NCI-H1048 (cell line): Measurements from ENCODE around the gene KLF15.
A peak's percentile ranks its signal among the peaks of the same experiment; 100 is the strongest.

Source experiments
- DNase-seq: peaks from one replicate; lab custom pipeline; 2025; lab: John Stamatoyannopoulos, UW

Gene KLF15

DNA sequence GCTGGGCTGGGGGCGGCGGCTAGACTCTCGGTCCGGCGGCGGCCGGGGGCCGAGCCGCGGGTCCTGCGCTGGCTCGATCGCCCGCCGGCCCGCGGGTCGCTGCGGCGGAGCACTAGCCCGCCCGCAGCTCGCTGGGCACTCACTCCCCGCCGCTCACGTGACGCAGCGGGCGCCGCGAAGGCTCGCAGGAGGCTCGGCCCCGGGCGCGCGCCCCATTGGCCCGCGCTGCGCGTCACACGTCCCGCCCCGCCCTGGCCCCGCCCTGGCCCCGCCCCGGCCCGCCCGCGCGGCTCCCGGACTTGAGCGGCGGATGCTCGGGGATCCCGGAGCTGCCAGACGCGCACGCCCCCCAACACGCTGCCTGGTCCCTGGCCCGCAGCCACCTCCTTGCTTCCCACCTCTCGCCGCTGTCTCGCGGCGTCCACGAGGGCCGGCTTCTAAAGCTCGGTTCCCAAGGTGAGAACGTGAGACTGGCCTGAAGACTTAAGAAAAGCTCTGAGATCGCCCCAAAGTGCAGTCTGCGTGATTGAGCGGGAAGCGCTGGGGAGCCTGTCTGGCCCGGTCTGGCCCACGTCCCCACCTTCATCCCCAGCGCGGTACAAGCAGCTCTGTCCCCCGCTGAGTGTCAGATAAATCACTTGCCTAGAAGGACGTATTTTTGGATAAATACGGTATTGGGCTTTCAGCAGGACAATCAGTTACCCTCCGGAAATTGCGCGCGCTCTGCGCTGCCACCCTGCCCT lies at the start of gene KLF15:
TSS of gene KLF15 (minus strand) at position 114 of the 743 bp plus-strand sequence. CDS start 4,486 bp downstream, outside the sequence.
- DNase-seq = peak; percentile 27

DNA sequence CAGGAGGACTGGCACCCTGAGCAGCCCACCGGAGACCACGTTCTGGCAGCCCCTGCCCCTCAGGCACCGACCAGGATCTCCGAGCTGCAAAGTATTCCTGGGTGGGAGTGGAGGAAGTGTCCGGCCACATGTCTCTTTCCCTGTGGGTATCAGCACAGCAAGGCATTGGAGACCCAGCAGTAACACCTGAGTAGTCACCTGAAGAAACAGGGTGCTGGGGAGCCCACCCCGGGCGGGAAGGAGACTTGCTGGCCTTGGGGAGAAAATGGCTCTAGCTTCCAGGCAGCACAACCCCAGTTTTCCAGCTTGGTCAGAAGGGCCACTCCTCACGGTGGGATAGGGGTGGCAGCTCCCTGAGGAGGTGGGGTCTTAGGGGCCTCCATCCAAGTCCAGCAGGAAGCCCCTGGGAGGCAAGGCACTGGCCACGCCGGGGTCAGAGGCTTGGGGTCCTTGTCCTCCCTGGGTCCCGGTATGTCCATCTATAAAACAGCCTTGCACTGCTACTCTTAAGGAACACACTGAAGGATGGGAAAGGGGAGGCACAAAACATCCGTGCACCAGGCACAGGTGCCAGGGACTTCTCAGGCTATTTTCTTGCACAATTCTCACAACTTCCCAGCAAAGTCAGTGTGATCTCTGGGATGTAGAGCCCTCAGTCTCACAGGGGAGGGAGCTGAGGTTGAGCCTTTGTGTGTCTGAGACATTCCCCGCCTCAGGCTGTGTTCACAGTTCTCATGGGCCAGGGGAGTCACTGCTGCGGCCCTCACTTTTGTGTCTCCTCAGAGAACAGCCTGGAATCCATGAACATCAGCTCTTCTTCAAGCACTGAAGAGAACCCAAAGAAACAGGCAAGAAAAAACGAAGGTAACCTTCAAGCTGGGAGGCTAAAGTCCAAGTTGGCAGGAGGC lies 49.4 kb upstream of the KLF15 start:
- DNase-seq = no peak

DNA sequence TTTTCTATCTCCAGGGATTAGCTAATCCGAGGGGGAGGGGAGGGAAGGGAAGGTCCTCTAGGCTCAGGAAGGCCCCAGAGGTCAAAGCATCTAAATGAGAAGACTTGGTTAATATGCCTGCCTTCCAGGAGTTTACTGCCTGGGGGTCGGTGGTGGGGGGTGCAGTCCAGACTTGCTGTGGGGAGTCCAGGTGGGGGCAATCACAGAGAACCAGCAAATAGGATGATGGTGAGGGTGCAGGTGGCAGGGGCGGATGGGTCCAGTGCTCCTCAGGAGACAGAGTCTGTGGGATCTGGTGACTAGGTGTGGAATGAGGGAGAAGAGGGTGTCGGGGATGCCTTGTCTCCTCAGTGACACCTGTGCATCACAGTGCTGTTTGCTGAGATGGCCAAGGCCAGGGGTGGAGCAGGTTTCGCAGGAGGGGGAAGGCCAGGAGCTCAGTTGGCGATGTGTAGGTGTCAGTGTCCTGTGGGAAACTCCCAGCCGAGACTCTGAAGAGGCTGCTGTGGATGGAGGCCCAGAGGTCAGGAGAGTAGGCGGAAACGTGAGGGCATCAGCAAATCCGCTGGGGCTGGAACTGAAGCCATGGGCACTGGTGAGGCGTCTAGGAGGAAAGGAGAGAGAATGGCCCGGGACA lies 45.6 kb upstream of the KLF15 start:
- DNase-seq = no peak

DNA sequence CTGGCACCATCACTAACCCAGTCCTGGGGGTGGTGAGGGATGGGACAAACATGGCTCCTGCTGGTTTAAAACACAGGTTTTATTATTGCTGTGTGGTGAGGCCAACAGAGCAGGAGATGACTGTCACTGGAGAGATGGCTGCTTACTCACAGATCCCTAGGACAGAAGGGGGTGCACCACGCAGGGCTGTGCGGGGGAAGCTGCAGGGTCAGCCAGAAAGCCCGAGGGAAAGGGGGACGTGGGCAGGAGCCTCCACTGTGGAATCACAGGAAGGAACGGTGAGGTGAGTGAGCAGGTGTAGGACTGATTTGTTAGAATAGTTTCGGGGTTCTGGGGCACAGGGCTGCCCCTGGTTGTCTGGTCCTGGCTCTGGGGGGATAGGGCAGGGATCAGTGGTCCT lies 45.0 kb upstream of the KLF15 start:
- DNase-seq = no peak

DNA sequence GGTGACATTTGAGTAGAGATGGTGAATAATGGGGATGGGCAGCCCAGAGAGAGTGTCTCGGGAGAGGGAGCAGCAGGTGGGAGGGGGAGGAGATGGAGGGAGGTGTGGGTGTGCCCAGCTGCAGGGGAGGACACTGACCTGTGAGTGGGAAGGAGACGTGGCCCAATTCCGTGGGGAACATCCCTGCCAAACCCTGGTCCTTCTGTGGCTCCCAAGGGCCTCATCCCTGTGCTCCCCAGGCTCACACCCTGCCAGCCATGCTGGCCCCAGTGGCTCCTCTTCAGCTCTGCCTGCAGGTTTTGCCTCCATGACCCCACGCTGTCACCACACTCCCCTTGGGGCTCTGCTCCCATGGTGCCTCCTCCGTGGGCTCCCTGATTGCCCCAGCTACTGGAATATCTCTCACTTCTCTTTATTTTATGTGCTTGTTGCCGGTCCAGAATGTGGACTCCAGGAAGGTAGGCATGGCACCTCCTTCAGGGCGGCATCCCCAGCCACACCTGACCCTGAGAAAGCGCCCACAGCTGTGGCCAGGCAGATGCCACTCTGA lies 44.5 kb upstream of the KLF15 start:
- no peak for DNase-seq

DNA sequence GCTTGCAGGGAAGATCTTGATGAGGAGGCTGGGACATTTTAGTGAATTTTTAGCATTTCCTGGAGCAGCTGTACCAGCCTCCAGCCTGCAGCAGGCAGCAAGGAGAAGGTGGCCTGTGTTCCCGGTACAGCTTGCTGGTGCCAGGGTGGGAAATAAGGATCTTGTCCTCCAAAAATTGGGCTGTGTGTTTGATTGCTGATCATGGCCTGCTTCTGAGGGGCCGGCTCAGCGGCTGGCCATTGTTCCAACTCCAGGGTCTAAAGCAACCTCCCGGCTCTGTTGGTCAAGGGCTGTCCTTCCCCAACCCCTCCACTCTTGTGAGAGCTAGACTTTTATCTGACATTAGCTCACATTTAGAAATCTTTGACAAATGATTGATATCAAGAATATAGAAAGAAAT lies 42.5 kb upstream of the KLF15 start:
- no peak for DNase-seq

GRCh38 chr3:126399351-126399735 lies 42.1 kb upstream of the KLF15 start:
- no peak for DNase-seq

DNA sequence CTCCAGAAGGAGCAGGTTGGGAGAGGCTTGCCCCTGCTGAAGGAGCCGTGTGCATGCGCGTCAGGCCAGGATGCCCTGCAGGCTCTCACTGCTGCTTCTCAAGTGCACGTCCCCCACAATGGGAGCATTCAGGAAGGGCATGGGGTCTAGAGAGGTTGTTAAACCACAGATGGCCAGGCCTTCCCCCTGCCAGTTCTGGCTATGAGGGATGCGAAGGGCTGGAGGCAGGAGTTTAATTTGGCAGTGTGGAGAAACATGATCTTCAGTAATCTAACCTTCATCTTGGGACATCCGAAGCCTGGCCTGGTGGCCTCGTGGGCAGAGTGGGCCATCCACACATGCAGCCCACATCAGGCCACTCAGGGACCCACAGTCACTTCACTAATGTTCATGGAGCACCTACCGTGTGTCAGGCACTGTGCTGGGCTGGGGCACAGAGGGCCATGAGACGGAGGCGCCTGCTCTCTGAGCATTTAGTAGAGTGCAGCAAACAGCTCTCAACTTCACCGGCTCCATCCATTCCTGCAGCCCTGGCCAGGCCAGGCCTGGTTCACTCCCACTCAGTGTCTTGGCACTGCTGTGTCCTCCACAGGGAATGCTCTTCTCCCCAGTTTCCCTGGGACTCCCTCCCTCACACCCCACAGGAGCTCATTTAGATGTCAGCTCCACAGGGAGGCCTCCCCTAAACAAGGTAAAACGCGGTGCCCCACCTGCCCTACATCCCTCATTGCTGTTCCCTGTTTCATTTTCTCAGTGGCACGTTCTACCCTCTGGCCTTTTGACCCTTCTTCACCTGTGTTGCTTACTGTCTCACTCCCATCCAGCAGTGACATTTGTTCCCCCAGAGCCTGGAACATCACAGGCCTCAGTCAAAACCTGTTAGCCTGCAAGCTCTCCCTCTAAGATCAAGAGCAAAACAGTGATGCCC lies 41.5 kb upstream of the KLF15 start:
- no peak for DNase-seq

DNA sequence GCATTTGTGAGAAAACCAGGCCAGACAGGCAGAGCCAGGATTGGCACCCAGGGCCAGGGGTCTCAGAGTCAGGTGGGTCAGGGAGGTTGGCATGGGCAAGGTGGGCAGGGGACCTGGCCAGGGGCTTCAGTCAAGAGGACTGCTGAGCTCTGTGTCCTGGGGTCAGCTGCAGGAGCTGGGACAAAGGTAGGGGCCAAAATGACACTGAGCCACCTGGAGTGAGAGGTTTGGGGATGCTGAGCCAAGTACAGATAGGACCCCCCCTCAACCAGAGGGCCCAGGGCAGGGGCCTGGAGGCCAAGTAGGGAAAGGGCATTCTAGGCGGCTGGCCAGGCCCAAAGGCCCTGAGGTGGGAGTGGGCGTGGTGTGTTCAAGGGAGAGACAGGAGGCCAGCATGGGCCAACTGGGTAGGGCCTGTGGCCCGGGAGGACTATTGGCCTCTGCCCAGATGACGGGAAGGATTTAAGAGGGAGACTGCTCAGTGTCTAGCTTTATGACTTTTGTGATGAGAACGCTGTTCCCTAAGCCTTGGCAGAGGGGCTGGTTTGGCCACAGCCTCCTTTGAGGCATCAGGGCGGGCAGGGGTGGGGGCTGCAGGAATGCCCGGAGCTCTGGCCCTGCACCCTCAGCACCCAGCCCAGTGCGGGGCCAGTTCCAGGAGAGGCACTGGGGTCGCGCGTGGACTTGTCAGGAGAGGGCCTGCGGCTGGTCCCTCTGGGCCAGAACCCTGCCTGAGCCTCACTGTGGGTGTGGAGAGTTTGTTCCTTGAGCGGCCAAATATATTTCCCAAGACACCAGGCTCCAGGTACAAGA lies 40.6 kb upstream of the KLF15 start:
- DNase-seq = no peak

DNA sequence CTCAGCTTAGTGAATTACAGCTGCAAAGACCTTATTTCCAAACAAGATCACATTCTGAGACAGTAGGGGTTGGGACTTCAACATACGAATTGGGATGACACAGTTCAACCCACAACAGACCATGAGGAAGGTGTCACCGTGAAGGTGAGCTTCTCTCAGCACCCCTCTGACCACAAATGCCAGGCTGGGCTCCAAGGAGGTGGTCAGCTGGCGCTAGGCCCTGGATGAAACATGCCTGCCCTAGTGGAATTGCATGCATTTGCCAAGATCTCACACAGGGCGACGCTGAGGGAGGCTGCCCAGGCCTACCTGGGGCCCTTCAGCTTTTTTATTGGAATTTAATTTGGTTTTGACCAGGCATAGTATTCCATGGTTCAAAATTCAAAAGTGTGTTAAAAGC lies 39.3 kb upstream of the KLF15 start:
- DNase-seq = no peak

DNA sequence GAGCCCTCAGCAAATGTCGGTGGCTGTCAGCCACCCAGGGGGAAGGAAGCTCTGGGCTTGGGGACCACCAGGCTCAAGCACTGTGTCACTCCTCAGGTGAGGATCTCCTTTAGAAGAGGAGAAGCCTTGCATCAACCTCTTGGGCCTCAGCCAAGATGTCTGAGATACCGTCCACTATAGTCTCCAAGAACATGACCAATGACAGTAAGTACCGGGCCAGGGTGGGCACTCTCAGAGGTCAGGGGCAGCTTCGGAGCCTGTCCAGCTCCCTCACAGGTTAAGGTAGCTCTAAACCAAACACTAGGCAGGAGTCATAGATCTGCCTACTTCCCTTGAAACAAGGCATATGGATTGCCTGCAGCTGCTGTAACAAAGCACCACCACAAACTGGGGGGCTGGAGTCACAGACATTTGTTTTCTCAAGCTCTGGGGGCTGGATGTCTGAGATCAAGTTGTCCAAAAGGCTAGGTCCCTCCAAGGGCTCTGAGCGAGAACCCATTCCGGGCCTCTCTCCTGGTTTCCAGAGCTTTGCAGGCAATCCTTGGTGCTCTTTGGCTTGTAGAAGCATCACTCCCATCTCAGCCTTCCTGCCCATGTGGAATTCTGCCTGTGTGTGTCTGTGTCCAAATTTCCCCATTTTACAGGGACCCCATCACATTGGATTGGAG lies 38.8 kb upstream of the KLF15 start:
- DNase-seq = no peak

GRCh38 chr3:126394977-126395321 lies 37.7 kb upstream of the KLF15 start:
- DNase-seq = no peak

GRCh38 chr3:126394179-126394976 lies 37.2 kb upstream of the KLF15 start, which contains the start of gene CFAP100:
Gene CFAP100 (plus strand): TSS chr3:126394909. CDS start chr3:126396001, 1,092 bp downstream.
- no peak for DNase-seq

DNA sequence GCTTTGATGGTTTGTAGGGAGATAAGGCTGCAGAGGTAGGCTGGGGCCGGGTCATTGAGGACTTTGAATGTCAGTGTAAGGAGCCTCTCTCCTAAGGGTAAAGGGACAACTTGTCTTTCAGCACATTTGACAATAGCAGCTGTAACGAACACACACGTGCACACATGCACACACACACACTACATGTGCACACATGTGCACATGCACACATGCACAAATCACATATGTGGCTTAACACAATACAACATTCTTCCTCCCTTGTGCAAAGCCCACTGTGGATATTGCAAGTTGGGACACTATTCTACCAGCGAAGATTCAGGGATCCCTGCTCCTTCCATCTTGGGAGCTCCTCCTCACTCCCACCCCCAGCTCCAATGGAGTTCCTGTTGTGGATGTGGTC lies 36.4 kb upstream of the KLF15 start:
- DNase-seq = no peak

GRCh38 chr3:126392246-126392645 lies 35.0 kb upstream of the KLF15 start:
- DNase-seq = no peak

DNA sequence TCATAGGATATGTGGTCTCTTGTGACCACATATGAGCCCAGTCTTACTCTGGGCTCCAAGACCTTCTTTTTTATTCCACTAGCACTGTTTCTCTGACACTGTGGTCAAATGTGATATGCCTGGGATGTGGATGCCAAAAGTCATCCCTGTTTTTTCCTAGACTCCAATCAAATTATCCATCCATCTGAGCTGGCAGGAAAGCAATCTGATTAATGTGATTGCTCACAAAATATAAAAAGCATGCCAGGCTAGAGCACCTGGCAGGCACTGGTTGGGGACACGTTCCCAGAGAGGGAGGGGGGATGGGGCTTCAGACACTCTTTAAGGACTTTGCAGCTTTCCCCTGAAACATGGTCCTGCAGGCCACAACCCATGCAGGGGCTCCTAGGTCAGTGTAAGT lies 34.4 kb upstream of the KLF15 start:
- no peak for DNase-seq

DNA sequence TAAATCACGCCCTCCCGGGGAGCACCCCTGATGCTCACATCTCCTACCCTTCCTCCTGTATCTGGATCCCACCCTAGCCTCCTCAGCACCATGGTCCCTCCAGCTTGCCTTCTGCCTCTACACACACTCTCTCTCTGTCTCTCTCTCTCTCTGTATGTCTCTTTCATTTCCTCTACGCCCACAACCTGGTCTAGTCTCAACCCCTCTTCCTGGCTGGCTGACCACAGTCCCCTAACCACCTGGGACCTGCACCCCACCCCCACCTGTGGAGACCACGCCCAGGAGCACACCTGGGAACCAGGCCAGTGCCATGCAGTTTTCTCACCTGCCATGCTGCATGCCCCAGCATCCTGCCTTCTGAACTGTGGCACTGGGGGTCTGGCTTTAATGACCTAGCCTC lies 33.5 kb upstream of the KLF15 start:
- no peak for DNase-seq

GRCh38 chr3:126390201-126390600 lies 33.0 kb upstream of the KLF15 start:
- no peak for DNase-seq

DNA sequence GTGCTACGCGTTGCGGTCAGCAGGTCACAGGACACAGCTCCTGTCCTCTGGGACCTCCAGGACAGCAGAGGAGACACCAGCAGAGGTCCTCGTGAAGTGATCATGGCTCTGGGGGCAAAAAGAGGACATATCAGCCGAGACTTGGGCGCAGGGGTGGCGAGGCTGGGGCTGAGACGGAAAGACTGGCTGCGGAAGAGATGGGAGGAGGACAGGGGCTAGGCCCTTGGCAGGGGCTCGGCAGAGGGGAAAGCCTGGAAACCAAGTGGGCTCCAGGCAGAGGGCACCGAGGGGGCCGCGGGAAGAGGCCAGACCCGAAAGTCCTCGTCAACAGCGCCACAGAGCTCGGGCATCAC lies 32.6 kb upstream of the KLF15 start:
- no peak for DNase-seq
